NCI-H1092 treated with DMSO at 0.1 percent for 48 hours (cell line): ENCODE data around the gene TACC3.

Experiments
- DNase-seq: peaks from one replicate; lab custom pipeline; 2025; lab: John Stamatoyannopoulos, UW

TACC3 gene

GRCh38 chr4:1760521-1761071 lies 39.3 kb downstream of the TACC3 start:
- no peak for DNase-seq

- no peak for DNase-seq
Measured at GRCh38 chr4:1761130-1761689, 39.9 kb downstream of the TACC3 start.

- DNase-seq: no peak
Measured at GRCh38 chr4:1762264-1763010, 41.1 kb downstream of the TACC3 start.

DNA sequence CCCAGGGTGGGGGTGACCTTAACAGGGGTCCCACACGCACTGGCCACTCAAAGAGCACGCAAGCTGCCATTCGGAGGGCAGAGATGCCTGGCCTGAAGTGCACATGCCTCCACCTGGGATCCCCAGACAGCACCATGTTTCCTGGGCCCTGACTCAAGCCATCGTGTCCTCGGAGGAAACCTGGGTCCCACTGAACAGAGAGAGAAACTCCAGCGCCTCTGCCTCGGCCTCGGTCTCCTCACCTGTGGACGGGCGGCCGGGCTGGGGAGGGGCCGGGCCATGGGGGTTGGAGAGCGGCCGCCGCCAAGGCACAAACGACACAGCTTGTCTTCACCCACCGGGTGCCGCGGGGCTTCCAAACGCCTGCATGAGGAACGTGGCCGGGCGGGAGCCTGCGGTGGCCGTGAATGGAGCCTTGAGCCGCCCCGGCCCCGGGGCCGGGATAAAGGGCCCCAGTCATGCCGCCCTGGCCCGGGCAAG lies 41.8 kb downstream of the TACC3 start:
- no peak for DNase-seq

DNA sequence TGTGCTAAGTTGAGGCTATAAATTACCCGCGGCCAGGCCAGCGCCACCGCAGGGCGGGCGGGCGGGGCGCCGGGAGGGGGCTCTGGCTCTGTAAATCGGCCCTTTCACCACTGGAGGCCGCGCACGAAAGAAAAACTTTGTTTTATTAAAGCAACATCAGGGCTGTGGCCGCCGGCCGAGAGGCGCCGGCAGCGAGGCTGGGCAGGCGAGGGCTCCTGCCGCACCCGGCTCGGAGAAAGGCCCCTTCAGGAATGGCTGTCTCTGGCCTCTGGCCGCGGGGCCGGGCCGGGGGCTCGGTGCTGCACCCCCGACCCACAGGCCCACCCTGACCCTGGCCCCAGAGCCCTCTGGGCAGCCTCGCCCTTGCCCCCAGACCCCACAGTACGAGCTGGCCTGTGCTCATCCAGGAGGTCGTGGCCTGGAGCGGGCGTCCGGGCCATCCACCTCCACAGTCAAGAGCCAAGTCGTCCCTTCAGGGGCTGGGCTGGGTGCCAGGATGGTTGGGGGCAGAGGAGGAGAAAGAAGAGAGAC lies 42.3 kb downstream of the TACC3 start:
- no peak for DNase-seq

DNA sequence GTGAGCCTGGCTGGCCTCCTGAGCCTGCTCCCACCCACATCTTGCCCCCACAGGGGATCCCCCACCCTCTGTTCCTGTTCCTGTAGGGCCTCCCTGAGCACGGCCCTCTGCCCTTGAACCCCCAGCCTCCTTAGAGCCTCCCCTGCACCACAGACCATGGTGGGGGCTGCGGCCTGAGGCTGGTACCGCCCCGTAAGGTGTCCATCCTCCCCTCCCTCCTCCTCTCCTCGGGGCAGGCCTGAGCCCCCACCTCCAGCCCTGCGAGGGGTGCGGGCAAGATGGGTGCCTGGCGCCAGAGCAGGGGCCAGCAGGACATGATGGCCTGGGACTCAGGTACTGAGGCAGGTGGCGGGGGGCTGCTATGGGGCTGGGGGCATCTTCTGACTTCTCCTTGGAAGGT lies 43.3 kb downstream of the TACC3 start:
- DNase-seq: no peak

DNA sequence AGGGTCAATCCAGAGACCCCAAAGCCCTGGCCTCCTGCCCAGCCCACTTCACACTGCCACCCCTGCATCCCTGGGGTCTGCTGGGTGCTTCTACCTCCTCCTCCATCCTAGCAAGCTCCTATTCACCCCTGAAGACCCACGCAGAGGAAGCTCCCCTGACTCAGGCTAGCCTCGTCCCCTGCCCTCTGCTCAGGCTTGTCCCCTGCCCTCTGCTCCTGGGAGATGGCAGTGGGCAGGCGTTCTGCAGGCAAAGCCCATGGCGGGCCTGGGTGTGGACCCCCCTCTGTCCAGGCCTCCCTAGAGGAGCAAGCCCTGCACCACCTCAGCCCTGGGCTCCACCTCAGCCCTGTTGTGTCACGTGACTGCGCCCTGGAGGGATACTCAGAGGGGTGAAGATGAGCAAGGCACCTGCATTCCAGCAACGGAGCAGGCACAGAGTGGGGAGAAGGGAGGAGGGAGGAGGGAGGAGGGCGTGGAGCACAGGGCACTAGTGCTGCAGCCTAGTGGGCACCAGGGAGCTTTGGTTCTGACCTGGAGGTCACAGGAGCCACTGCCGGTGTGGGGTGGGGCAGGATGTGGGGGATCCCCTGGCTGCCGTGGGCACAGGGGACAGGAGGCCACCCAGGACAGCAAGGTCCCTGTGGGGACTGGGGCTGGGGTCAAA lies 44.2 kb downstream of the TACC3 start:
- no peak for DNase-seq

DNA sequence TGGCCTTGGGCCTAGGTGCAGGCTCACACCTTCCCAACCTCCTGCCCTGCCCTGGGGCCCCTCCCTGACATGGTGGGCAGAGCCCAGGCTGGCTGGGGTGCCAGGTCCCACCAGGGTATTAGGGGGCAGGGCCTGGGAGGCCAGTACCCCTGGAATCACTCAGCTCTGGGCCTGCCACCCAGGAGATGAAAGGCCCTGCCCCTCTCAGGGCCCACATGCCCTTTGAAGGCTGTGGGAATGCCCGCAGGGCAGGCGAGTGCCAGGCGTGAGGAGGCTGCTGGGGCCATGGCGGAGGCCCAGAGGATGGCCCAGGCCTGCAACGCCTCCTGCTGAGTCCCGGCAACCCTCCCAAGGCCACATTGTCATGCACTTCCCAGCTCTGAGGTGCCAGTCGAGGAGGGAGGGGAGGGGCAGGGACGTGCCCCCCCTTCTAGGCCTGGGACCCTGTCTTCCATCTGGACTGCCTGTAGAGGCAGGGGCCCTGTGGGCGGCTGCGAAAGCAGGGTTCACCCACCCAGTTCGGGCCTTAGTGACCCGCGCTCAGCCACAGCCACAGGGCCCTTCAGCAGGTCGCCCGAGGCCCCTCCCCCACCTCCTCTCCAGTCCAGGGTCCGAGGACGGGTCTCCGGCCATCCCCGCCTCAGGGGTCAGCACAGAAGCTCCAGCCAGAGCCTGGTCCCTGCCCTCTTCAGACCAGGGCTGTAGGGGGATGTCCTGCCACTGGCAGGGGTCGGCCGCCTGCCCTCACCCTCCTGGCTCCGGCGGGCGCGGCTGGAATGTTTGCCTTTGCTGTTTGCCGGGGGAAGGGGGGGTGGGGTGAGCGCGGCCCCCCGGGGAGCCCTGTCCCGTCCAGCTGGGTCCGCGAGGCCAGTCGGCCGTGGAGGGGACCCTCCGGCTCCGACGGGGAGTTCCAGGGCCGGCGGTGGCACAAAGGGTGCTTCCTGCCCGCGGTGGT lies 45.1 kb downstream of the TACC3 start:
- no peak for DNase-seq

DNA sequence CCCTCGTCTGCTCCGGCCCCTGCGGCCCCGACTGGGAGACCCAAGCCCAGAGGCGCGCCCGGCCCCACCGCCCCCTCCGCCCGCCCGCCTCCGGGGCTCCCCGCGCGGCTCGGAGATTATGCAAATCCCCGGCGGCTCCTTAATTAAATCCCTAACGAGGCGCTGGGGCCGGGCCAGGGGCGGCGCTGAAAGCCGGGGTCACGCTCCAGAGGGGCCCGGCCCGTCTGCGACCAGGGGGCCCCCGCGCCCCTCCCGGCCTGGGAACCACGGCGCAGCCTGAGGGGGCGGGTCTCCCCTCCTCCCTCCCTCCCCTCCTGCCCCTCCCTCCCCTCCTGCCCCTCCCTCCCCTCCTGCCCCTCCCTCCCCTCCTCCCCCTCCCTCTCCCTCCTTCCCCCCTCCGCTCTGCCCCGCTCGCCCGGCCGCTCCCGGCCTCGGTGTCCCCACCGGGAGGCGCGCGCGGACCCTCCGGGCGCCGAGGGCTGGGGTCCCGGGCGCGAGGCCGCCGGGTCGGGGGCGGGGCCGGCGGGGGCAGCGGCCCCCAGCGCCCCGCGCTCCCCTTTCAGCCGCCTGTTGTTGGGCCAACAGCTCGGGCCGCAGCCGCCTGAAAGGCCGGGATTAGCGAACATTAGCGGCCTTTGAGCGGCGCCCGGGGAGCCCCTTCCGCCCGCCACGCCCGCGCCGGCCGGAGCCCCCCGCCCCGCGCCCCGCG lies 45.9 kb downstream of the TACC3 start:
- no peak for DNase-seq

GRCh38 chr4:1767770-1768366 lies 46.5 kb downstream of the TACC3 start:
- DNase-seq: no peak

GRCh38 chr4:1768367-1769034 lies 47.2 kb downstream of the TACC3 start:
- no peak for DNase-seq

DNA sequence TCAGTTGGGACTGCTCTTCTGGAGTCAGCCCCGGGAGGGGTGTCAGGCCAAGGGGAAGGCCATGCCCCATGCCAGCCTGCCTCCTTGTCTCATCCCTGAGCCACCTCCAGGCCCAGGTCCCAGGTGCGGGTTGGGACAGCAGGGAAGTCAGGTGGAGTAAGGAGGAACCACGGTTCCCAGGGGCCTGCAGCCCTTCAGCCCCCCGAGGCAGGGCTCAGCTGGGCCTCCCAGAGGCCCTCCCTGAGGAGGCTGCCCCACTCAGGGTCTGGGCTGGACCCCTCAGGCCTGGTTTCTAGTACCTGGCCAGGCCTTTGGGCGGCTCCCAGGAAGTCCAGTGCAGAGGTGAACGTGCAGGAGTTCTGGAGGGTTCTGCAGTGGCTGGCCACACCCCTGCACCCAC lies 48.4 kb downstream of the TACC3 start:
- DNase-seq: no peak

DNA sequence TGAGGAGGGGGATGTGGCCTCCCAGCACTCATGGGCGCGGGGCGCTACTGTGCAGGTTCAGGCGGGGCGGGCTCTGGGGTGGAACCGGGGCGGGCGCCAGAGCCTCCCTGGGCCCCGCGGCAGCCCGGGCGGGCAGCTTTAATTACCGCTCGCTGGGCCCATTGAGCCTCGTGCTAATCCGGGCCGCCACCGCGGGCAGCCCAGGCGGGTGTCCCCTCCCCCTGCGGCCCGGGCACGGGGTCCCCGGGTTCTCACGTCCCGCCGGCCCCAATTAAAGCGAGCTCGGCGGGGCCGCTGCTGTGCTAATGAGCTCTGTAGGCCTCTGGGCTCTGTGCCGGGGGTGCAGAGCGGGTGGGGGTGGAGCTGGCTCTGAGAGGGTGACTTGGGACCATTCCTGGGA lies 48.9 kb downstream of the TACC3 start:
- DNase-seq: no peak

GRCh38 chr4:1770791-1771231 lies 49.5 kb downstream of the TACC3 start:
- no peak for DNase-seq

DNA sequence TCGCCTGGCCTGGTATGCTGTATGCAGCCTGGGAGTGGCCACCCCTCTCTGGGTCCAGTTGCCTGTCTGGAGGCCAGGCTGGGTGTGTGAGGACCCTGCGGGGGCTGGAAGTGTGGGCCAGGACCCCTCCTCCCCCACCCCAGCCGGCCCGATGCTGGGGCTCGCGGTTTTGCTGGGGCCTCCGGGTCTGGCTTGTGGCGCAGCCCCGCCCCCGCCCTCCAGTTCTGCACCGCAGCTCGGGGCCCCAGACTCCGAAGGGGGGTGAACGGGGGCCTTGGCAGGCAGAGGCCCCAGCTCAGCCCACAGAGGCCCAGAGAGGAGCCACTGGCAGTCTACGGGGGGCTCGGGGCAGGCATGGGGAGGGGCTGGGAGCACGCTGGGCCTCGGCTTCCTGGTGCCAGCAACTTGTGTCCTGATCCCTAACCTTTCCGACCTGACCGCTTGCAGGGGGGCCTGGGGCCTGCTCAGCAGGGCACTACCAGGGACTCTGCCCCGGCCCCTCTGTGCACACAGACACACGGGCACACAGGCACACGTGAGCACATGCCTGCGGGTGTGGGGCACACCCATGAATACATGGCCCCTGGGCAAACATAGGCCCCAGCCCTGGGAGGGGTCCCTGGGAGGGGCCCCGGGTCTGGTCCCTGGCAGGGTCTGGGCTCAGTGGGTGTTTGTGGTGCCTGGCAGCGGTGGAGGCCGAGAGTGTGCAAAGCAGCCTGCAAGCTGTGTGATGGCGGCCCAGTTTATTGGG lies 50.4 kb downstream of the TACC3 start:
- no peak for DNase-seq

- DNase-seq: peak; percentile 46
Measured at GRCh38 chr4:1772853-1773538, 51.7 kb downstream of the TACC3 start.

- no peak for DNase-seq
Measured at GRCh38 chr4:1773754-1774153, 52.4 kb downstream of the TACC3 start.

DNA sequence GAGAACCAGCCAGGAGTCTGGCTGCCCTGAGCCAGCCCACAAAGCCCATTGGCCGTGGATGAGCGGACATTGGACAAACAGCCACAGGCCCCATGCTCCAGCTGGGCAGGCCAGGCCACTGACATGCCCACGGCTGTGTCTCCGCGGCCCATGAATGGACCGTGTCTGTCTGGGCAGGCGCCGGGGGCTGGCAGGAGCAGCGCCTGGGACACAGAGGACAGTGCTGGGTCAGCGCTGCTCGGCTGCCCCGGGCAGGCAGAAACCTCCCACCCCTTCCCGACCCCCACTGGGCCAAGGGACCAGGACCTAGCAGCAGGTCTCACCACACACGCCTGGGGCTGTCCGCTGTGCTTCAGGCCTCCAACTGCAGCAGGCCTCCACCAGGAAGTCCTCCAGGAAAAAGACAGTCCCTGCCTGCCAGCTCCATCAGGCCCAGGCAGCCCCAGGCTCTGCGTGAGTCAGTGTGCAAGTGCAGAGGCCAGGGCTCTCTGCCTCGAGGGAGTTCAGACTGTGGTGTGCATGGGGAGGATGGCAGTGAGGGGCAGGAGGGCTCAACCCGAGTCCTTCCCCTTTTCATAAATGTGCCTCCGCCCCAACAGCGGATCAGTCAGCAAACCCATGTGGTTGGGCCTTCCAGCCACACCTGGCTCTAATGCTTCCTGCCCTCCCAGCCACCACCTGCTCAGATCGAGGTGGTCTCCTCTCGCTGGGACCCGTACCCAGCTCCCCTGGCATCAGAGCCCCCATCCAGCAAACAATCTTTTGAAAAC lies 54.6 kb downstream of the TACC3 start:
- no peak for DNase-seq
